Measurements from ENCODE around the gene TMEM120A. TPM values are rescaled to one million over a fixed set of nuclear protein-coding genes. Genes with fewer than 3 reads are reported as not detected.
"Not testable (repeated sequence)": the region's sequence is repeated elsewhere in the genome, so short reads cannot be mapped to it uniquely, and the experiment has no call there.

The TMEM120A gene
- 43.9 TPM for total RNA-seq
- long read RNA-seq, transcript TMEM120A-214 (12 exons, 1,456 nt): major isoform, 43 of 78 reads
- long read RNA-seq, partial matches to known transcripts: 9 of 78 reads
- long read RNA-seq, other reads (novel, unspliced or antisense): 21 of 78 reads

GRCh38 chr7:75994388-75995051 is at the start of gene TMEM120A:
TMEM120A (minus strand) TSS chr7:75994595; CDS start chr7:75994570, 25 bp downstream.
- Histone ChIP-seq H3K27ac (peak within 1 kb of the TSS; percentile 92), H3K4me3 (peak within 1 kb of the TSS; percentile 99), H3K27me3 (no peaks in the 10 kb centered on the region), H3K9me3 (no peaks in the 10 kb centered on the region), H3K36me3 (no peaks in the 10 kb centered on the region), H3K4me1 (peaks cover 13% of the 10 kb centered on the region)
- TF ChIP-seq CTCF (IDR thresholded peaks at IDR 0.05): peak; percentile 31
- DNase-seq (peak; percentile 98), ATAC-seq (peak; percentile 98)
- intact Hi-C loops (cut with DNase I): no loop called here

DNA sequence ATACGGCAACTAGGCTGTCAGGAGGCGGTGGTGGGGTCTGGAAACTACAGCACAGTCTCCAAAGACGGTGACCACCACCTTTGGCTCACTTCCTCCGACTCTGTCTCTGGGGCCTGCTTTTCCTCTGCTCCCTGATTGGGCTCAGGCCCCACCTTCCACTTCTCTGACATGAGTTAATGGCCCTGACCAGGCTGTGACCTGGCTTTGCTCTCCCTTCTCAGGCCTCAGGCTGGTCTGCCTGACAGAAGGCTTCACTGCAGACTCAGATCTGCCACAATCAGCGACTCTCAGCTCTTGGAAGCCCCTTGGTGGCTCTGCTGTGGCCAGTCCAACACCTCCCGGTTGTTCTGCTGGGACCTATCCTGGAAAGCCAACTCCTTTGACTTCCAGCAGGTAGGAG is 45.7 kb upstream of the TMEM120A start:
- Histone ChIP-seq H3K27ac (no peak overlapping the region), H3K27me3 (no peaks in the 10 kb centered on the region), H3K4me1 (no peaks in the 10 kb centered on the region), H3K4me3 (no peak overlapping the region), H3K36me3 (no peaks in the 10 kb centered on the region), H3K9me3 (no peaks in the 10 kb centered on the region)
- ATAC-seq (no peak), DNase-seq (no peak)
- intact Hi-C loops (cut with DNase I): no loop called here
- no peak for TF ChIP-seq CTCF (IDR thresholded peaks at IDR 0.05)

GRCh38 chr7:76037310-76037709 is 42.9 kb upstream of the TMEM120A start:
- Histone ChIP-seq H3K27ac (no peak overlapping the region), H3K27me3 (no peaks in the 10 kb centered on the region), H3K36me3 (no peaks in the 10 kb centered on the region), H3K9me3 (no peaks in the 10 kb centered on the region), H3K4me3 (no peak overlapping the region), H3K4me1 (no peaks in the 10 kb centered on the region)
- intact Hi-C loops (cut with DNase I): no loop called here
- DNase-seq (no peak), ATAC-seq (peak; percentile 11)
- no peak for TF ChIP-seq CTCF (IDR thresholded peaks at IDR 0.05)

- intact Hi-C loops (cut with DNase I): no loop called here
- H3K9me3 ChIP-seq: no peaks in the 10 kb centered on the region
- no peak for TF ChIP-seq CTCF (IDR thresholded peaks at IDR 0.05)
- no peaks in the 10 kb centered on the region for H3K27me3 ChIP-seq
- peaks cover 4% of the 10 kb centered on the region for H3K36me3 ChIP-seq
- no peak overlapping the region for H3K27ac ChIP-seq
- ATAC-seq: no peak
- no peak for DNase-seq
- H3K4me3 ChIP-seq: no peak overlapping the region
- no peaks in the 10 kb centered on the region for H3K4me1 ChIP-seq
Observed at GRCh38 chr7:76031964-76032363, 37.6 kb upstream of the TMEM120A start.

- H3K27me3 ChIP-seq; ATAC-seq; H3K4me1 ChIP-seq; DNase-seq; H3K27ac ChIP-seq; H3K4me3 ChIP-seq; H3K36me3 ChIP-seq; H3K9me3 ChIP-seq; intact Hi-C loops (cut with DNase I): not testable (repeated sequence)
Observed at GRCh38 chr7:76029682-76030081, 35.3 kb upstream of the TMEM120A start.

DNA sequence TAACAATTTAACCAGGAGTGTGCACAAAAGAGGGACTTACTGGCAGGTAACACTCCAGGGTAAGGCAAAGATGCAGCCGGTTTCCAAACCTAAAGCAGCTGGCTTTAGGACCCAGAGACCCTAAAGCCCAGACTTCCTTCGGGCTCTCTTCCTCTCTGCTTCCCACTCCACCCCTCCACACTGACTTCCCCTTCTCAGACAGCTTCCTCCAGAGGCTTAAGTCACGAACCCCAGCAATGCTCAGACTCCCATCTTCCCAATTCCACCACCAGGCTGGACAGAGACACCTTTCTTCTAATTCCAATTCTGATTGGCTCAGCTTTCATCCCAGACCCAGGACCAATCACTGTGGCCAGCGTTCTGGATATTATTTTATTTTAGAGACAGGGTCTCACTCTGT is 28.6 kb upstream of the TMEM120A start:
- TF ChIP-seq CTCF (IDR thresholded peaks at IDR 0.05): no peak
- DNase-seq: no peak
- peak; percentile 91 for ATAC-seq
- Histone ChIP-seq H3K4me3 (no peak overlapping the region), H3K9me3 (no peaks in the 10 kb centered on the region), H3K27ac (no peak overlapping the region), H3K36me3 (peaks cover 10% of the 10 kb centered on the region), H3K27me3 (no peaks in the 10 kb centered on the region), H3K4me1 (peaks cover 14% of the 10 kb centered on the region)
- intact Hi-C loops (cut with DNase I): loop anchor here (5.0 kb wide), 1 partner anchor 156 kb away; no protein-coding TSS in a partner anchor

Data from upper lobe of right lung (tissue), 1 donor.